Loucy (cell line): ENCODE measurements around the gene LEF1.

Experiments
- EZH2phosphoT487 ChIP-seq: fragments of 200-600 bp; IDR thresholded peaks from 2 replicates; pipeline ENCODE4 v1.6.1; 2018; ENCODE audit warnings: antibody characterized with exemption, mild to moderate bottlenecking, moderate library complexity, borderline replicate concordance
- TF ChIP-seq, protein P1 (sequence below): fragments of 200-600 bp; sonication (generic); conservative IDR thresholded peaks from 2 replicates; pipeline ENCODE4 v1.5.1; 2014; ENCODE audit warnings: mild to moderate bottlenecking, antibody characterized with exemption, low read length

- TF ChIP-seq, protein P1, sequence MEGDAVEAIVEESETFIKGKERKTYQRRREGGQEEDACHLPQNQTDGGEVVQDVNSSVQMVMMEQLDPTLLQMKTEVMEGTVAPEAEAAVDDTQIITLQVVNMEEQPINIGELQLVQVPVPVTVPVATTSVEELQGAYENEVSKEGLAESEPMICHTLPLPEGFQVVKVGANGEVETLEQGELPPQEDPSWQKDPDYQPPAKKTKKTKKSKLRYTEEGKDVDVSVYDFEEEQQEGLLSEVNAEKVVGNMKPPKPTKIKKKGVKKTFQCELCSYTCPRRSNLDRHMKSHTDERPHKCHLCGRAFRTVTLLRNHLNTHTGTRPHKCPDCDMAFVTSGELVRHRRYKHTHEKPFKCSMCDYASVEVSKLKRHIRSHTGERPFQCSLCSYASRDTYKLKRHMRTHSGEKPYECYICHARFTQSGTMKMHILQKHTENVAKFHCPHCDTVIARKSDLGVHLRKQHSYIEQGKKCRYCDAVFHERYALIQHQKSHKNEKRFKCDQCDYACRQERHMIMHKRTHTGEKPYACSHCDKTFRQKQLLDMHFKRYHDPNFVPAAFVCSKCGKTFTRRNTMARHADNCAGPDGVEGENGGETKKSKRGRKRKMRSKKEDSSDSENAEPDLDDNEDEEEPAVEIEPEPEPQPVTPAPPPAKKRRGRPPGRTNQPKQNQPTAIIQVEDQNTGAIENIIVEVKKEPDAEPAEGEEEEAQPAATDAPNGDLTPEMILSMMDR: no peak
- no peak for TF ChIP-seq EZH2phosphoT487
These were observed 164.1 kb downstream of the LEF1 start for GRCh38 chr4:108004646-108005045.
